Keratinocyte (primary cell): ENCODE data around the gene PRRT1B. TPM values are rescaled to one million over a fixed set of nuclear protein-coding genes. Genes with fewer than 3 reads are reported as not detected.

ENCODE experiments used
- DNase-seq: peaks from one replicate; pipeline ENCODE4 v3.0.0-alpha.2; 2011; ENCODE audit warnings: low read depth, missing footprints, low spot score
- FAIRE-seq: peaks from 2 replicates; lab custom pipeline; 2011; peaks lifted over from hg19 to GRCh38; lab: Jason Lieb, UNC
- H2AFZ ChIP-seq: 2 replicates; pipeline ENCODE4 v1.6.0; 2012; ENCODE audit warnings: low read length, control low read depth, inconsistent platforms; ENCODE audit not compliant: control insufficient read depth
- H3K27ac ChIP-seq: 2 replicates; pipeline ENCODE4 v1.5.1; 2011; ENCODE audit warnings: low read length; ENCODE audit not compliant: control insufficient read depth, insufficient read depth
- H3K27me3 ChIP-seq: 3 replicates; pipeline ENCODE4 v1.6.0; 2011; ENCODE audit warnings: low read length; ENCODE audit not compliant: control insufficient read depth, insufficient read depth; ENCODE audit errors: extremely low read depth
- H3K36me3 ChIP-seq, 2 experiments: 2 replicates in 1 of 2; 3 replicates in 1 of 2; pipeline ENCODE4 v1.5.1; 2011; ENCODE audit warnings: low read length in 2 of 2, mild to moderate bottlenecking in 1 of 2; ENCODE audit not compliant: control insufficient read depth in 2 of 2, insufficient read depth in 2 of 2; ENCODE audit errors: extremely low read depth in 1 of 2
- H3K4me1 ChIP-seq: 3 replicates; pipeline ENCODE4 v1.5.1; 2011; ENCODE audit warnings: low read length; ENCODE audit not compliant: control insufficient read depth, insufficient read depth; ENCODE audit errors: extremely low read depth
- H3K4me2 ChIP-seq: 3 replicates; pipeline ENCODE4 v1.6.0; 2011; ENCODE audit warnings: low read depth, low read length; ENCODE audit not compliant: control insufficient read depth, insufficient read depth; ENCODE audit errors: extremely low read depth
- H3K4me3 ChIP-seq, 3 experiments: fragments of 200-600 bp in 1 of 3; sonication (generic) in 1 of 3; 2 replicates in 2 of 3; 3 replicates in 1 of 3; pipeline ENCODE4 v1.5.1; 2011 to 2016; ENCODE audit warnings: low read length in 3 of 3, mild to moderate bottlenecking in 3 of 3, control low read depth in 2 of 3, inconsistent platforms in 1 of 3, low read depth in 1 of 3, mixed read lengths in 1 of 3, mixed run types in 1 of 3, moderate library complexity in 1 of 3; ENCODE audit not compliant: control insufficient read depth in 2 of 3, insufficient read depth in 2 of 3; ENCODE audit errors: extremely low read depth in 1 of 3
- H3K79me2 ChIP-seq: 2 replicates; pipeline ENCODE4 v1.6.0; 2012; ENCODE audit warnings: low read length; ENCODE audit not compliant: control insufficient read depth, insufficient read depth
- H3K9ac ChIP-seq: 3 replicates; pipeline ENCODE4 v1.6.0; 2011; ENCODE audit warnings: low read length; ENCODE audit not compliant: control insufficient read depth, insufficient read depth; ENCODE audit errors: extremely low read depth
- H3K9me1 ChIP-seq: 3 replicates; pipeline ENCODE4 v1.6.0; 2011; ENCODE audit warnings: low read length; ENCODE audit not compliant: control insufficient read depth, insufficient read depth; ENCODE audit errors: extremely low read depth
- H3K9me3 ChIP-seq: 2 replicates; pipeline ENCODE4 v1.5.1; 2012; ENCODE audit warnings: low read depth, low read length; ENCODE audit not compliant: control insufficient read depth
- H4K20me1 ChIP-seq: 3 replicates; pipeline ENCODE4 v1.6.0; 2011; ENCODE audit warnings: low read length; ENCODE audit not compliant: control insufficient read depth, insufficient read depth; ENCODE audit errors: extremely low read depth
- CTCF ChIP-seq, 3 experiments: IDR thresholded peaks in 1 of 3; conservative IDR thresholded peaks in 1 of 3; optimal IDR thresholded peaks in 1 of 3; 2 replicates in 2 of 3; 3 replicates in 1 of 3; pipeline versions ENCODE3 to v1.5.1; 2011; ENCODE audit warnings: low read length in 3 of 3, mild to moderate bottlenecking in 3 of 3, moderate library complexity in 2 of 3, control low read depth in 1 of 3, inconsistent platforms in 1 of 3; ENCODE audit not compliant: insufficient read depth in 2 of 3; ENCODE audit errors: extremely low read depth in 1 of 3
- EZH2 ChIP-seq: IDR thresholded peaks from one replicate; pipeline ENCODE4 v1.6.1; 2012; ENCODE audit warnings: inconsistent platforms, mild to moderate bottlenecking, low read length, moderate library complexity
- dilution Hi-C: fragments of 300-500 bp; cut with MboI; formaldehyde crosslinking; loops from one replicate; pipeline ENCODE4 v1.7.0; 2020; ENCODE audit warnings: low sequenced_read_pairs; ENCODE audit not compliant: extremely low pct_ligation_motif_present
- polyA plus RNA-seq, 5 experiments: library from polyadenylated mRNA; depleted of rRNA in 3 of 5; stranded (reverse) in 3 of 5; stranded (forward) in 1 of 5; unstranded in 1 of 5; fragments of >200 nt; gene quantifications; 1 replicate in 1 of 5; 2 replicates in 3 of 5; 3 replicates in 1 of 5; pipeline versions ENCODE4 v1.2.1 to v1.2.3, GENCODE V29; 2011 to 2012; ENCODE audit warnings: missing spikeins in 2 of 5, low read depth in 1 of 5, low replicate concordance in 1 of 5

PRRT1B gene
- polyA plus RNA-seq, 1 donor (not counting 4 experiments of a cell fraction or from before 2014, with no cell fraction given) = not detected

GRCh38 chr9:131502781-131503625 lies 42.3 kb upstream of the PRRT1B start, which contains the start of gene POMT1:
Gene POMT1 (plus strand): TSS chr9:131502918. CDS start chr9:131504219, 1,301 bp downstream.
- H3K36me3 ChIP-seq = peaks cover 7 to 25% of the 10 kb centered on the region in 2 experiments
- peak within 1 kb of the TSS; percentile 63 for H3K4me2 ChIP-seq
- no peaks in the 10 kb centered on the region for H3K79me2 ChIP-seq
- H3K9me3 ChIP-seq = no peaks in the 10 kb centered on the region
- H3K27me3 ChIP-seq = no peaks in the 10 kb centered on the region
- H3K27ac ChIP-seq = no peak within 1 kb of the TSS
- H3K9me1 ChIP-seq = no peaks in the 10 kb centered on the region
- peaks cover 5% of the 10 kb centered on the region for H4K20me1 ChIP-seq
- TF ChIP-seq CTCF (optimal IDR thresholded peaks at IDR 0.05 in 1 of 3, IDR thresholded peaks at IDR 0.05 in 1 of 3, conservative IDR thresholded peaks at IDR 0.05 in 1 of 3; ENCODE audit: extremely low read depth in 1 of 3, insufficient read depth in 2 of 3, low read length in 3 of 3) (no peak), EZH2 (no peak)
- peak within 1 kb of the TSS; percentile 73 for H2AFZ ChIP-seq
- peak within 1 kb of the TSS; percentile 58 to 76 (median 74) for H3K4me3 ChIP-seq
- FAIRE-seq (no peak), DNase-seq (no peak)
- H3K9ac ChIP-seq = peak within 1 kb of the TSS; percentile 67
- peaks cover 28% of the 10 kb centered on the region for H3K4me1 ChIP-seq
- dilution Hi-C loops = no loop called here

GRCh38 chr9:131503626-131504465 lies 41.5 kb upstream of the PRRT1B start:
- peak overlapping the region; percentile 73 for H2AFZ ChIP-seq

More at GRCh38 chr9:131503626-131504465, 41.5 kb upstream of the PRRT1B start:
- Histone ChIP-seq H3K9me3 (no peaks in the 10 kb centered on the region), H4K20me1 (peaks cover 5% of the 10 kb centered on the region), H3K27me3 (no peaks in the 10 kb centered on the region), H3K4me2 (peak overlapping the region; percentile 63), H3K27ac (no peak overlapping the region), H3K9me1 (no peaks in the 10 kb centered on the region), H3K9ac (peak overlapping the region; percentile 67), H3K4me1 (peaks cover 28% of the 10 kb centered on the region), H3K4me3 (peak overlapping the region; percentile 58 to 76 (median 74)), H3K36me3 (peaks cover 0 to 18% of the 10 kb centered on the region in 2 experiments), H3K79me2 (no peaks in the 10 kb centered on the region)
- FAIRE-seq (no peak), DNase-seq (no peak)
- TF ChIP-seq CTCF (optimal IDR thresholded peaks at IDR 0.05 in 1 of 3, IDR thresholded peaks at IDR 0.05 in 1 of 3, conservative IDR thresholded peaks at IDR 0.05 in 1 of 3; ENCODE audit: extremely low read depth in 1 of 3, insufficient read depth in 2 of 3, low read length in 3 of 3) (peak in 1 of 3 experiments; percentile 22), EZH2 (no peak)
- dilution Hi-C loops = no loop called here
